ENCODE measurements around the gene HHIP. TPM values are rescaled to one million over a fixed set of nuclear protein-coding genes. Genes with fewer than 3 reads are reported as not detected.

Gene HHIP
- total RNA-seq, 5 donors from 2014 or later (not counting 1 experiment from before 2014, with no cell fraction given) = 0.03 to 0.85 TPM; not detected in 3

GRCh38 chr4:144738649-144739048 lies 92.7 kb downstream of the HHIP start:
- Mint-ChIP-seq H3K9me3 (no peaks in the 10 kb centered on the region), H3K27me3 (no peaks in the 10 kb centered on the region), H3K36me3 (no peaks in the 10 kb centered on the region), H3K27ac (no peak overlapping the region), H3K4me1 (no peaks in the 10 kb centered on the region), H3K4me3 (no peak overlapping the region)
- Histone ChIP-seq H3K4me3 (ENCODE audit: control insufficient read depth in 1 of 2, extremely low read depth in 1 of 2, low read length in 1 of 2) (no peak overlapping the region), H3K9me3 (no peaks in the 10 kb centered on the region), H3K27me3 (replicated peaks in 1 of 2; ENCODE audit: control insufficient read depth in 2 of 2, extremely low read depth in 1 of 2, insufficient read depth in 2 of 2, low read length in 1 of 2) (no peaks in the 10 kb centered on the region), H3K4me1 (ENCODE audit: control insufficient read depth in 1 of 2, extremely low read depth in 1 of 2, insufficient read depth in 2 of 2, low read length in 2 of 2) (no peaks in the 10 kb centered on the region), H3K36me3 (ENCODE audit: control insufficient read depth in 2 of 2, extremely low read depth in 1 of 2, insufficient read depth in 1 of 2, low read length in 1 of 2) (no peaks in the 10 kb centered on the region), H3K27ac (ENCODE audit: low read length) (no peak overlapping the region)
- ATAC-seq (replicated peaks in 1 of 4) (no peak), DNase-seq (no peak)
- ChIA-PET CTCF (no interaction called here), POLR2A (no interaction called here)
- no CpG with 5 or more reads among the region's 3 CpGs for WGBS (ENCODE audit: insufficient coverage)

GRCh38 chr4:144739511-144740033 lies 93.6 kb downstream of the HHIP start:
- Mint-ChIP-seq H3K36me3 (no peaks in the 10 kb centered on the region), H3K9me3 (no peaks in the 10 kb centered on the region), H3K4me3 (no peak overlapping the region), H3K4me1 (no peaks in the 10 kb centered on the region), H3K27me3 (no peaks in the 10 kb centered on the region), H3K27ac (no peak overlapping the region)
- Histone ChIP-seq H3K4me3 (ENCODE audit: control insufficient read depth in 1 of 2, extremely low read depth in 1 of 2, low read length in 1 of 2) (no peak overlapping the region), H3K36me3 (ENCODE audit: control insufficient read depth in 2 of 2, extremely low read depth in 1 of 2, insufficient read depth in 1 of 2, low read length in 1 of 2) (no peaks in the 10 kb centered on the region), H3K9me3 (no peaks in the 10 kb centered on the region), H3K27me3 (replicated peaks in 1 of 2; ENCODE audit: control insufficient read depth in 2 of 2, extremely low read depth in 1 of 2, insufficient read depth in 2 of 2, low read length in 1 of 2) (no peaks in the 10 kb centered on the region), H3K4me1 (ENCODE audit: control insufficient read depth in 1 of 2, extremely low read depth in 1 of 2, insufficient read depth in 2 of 2, low read length in 2 of 2) (no peaks in the 10 kb centered on the region), H3K27ac (ENCODE audit: low read length) (no peak overlapping the region)
- ChIA-PET CTCF (no interaction called here), POLR2A (no interaction called here)
- no peak for DNase-seq
- ATAC-seq (replicated peaks in 1 of 4) = no peak

GRCh38 chr4:144740316-144740715 lies 94.4 kb downstream of the HHIP start:
- no peaks in the 10 kb centered on the region for H3K9me3 ChIP-seq
- ChIA-PET POLR2A (no interaction called here), CTCF (no interaction called here)
- no peaks in the 10 kb centered on the region for H3K4me1 ChIP-seq (ENCODE audit: control insufficient read depth in 1 of 2, extremely low read depth in 1 of 2, insufficient read depth in 2 of 2, low read length in 2 of 2)
- no peaks in the 10 kb centered on the region for H3K9me3 Mint-ChIP-seq
- H3K36me3 ChIP-seq (ENCODE audit: control insufficient read depth in 2 of 2, extremely low read depth in 1 of 2, insufficient read depth in 1 of 2, low read length in 1 of 2) = no peaks in the 10 kb centered on the region
- no peak overlapping the region for H3K27ac ChIP-seq (ENCODE audit: low read length)
- ATAC-seq (replicated peaks in 1 of 4) = no peak
- no peak overlapping the region for H3K27ac Mint-ChIP-seq
- H3K4me3 Mint-ChIP-seq = no peak overlapping the region
- no peaks in the 10 kb centered on the region for H3K36me3 Mint-ChIP-seq
- no peaks in the 10 kb centered on the region for H3K27me3 Mint-ChIP-seq
- WGBS (ENCODE audit: insufficient coverage) = no CpG with 5 or more reads among the region's 1 CpG
- no peak for DNase-seq
- no peaks in the 10 kb centered on the region for H3K4me1 Mint-ChIP-seq
- no peaks in the 10 kb centered on the region for H3K27me3 ChIP-seq (replicated peaks in 1 of 2; ENCODE audit: control insufficient read depth in 2 of 2, extremely low read depth in 1 of 2, insufficient read depth in 2 of 2, low read length in 1 of 2)
- H3K4me3 ChIP-seq (ENCODE audit: control insufficient read depth in 1 of 2, extremely low read depth in 1 of 2, low read length in 1 of 2) = no peak overlapping the region

- Histone ChIP-seq H3K27me3 (replicated peaks in 1 of 2; ENCODE audit: control insufficient read depth in 2 of 2, extremely low read depth in 1 of 2, insufficient read depth in 2 of 2, low read length in 1 of 2) (no peaks in the 10 kb centered on the region), H3K9me3 (no peaks in the 10 kb centered on the region), H3K4me1 (ENCODE audit: control insufficient read depth in 1 of 2, extremely low read depth in 1 of 2, insufficient read depth in 2 of 2, low read length in 2 of 2) (no peaks in the 10 kb centered on the region), H3K4me3 (ENCODE audit: control insufficient read depth in 1 of 2, extremely low read depth in 1 of 2, low read length in 1 of 2) (no peak overlapping the region), H3K27ac (ENCODE audit: low read length) (no peak overlapping the region), H3K36me3 (ENCODE audit: control insufficient read depth in 2 of 2, extremely low read depth in 1 of 2, insufficient read depth in 1 of 2, low read length in 1 of 2) (no peaks in the 10 kb centered on the region)
- Mint-ChIP-seq H3K4me1 (no peaks in the 10 kb centered on the region), H3K36me3 (no peaks in the 10 kb centered on the region), H3K27ac (no peak overlapping the region), H3K9me3 (peaks cover 0 to 5% (median 2%) of the 10 kb centered on the region in 3 donors), H3K27me3 (no peaks in the 10 kb centered on the region), H3K4me3 (no peak overlapping the region)
- ATAC-seq (replicated peaks in 1 of 4) (no peak), DNase-seq (no peak)
- ChIA-PET POLR2A (no interaction called here), CTCF (no interaction called here)
- 80% methylated on average over 1 of the region's 4 CpGs for WGBS (ENCODE audit: insufficient coverage)
These were observed 103.0 kb downstream of the HHIP start for GRCh38 chr4:144748814-144749555.

- no peak overlapping the region for H3K4me3 Mint-ChIP-seq
- no peak overlapping the region for H3K27ac ChIP-seq (ENCODE audit: low read length)
- H3K27me3 ChIP-seq (replicated peaks in 1 of 2; ENCODE audit: control insufficient read depth in 2 of 2, extremely low read depth in 1 of 2, insufficient read depth in 2 of 2, low read length in 1 of 2) = no peaks in the 10 kb centered on the region
- ChIA-PET CTCF (no interaction called here), POLR2A (no interaction called here)
- H3K27ac Mint-ChIP-seq = no peak overlapping the region
- no peaks in the 10 kb centered on the region for H3K27me3 Mint-ChIP-seq
- no peak for DNase-seq
- no peak for ATAC-seq (replicated peaks in 1 of 4)
- peaks cover 0 to 5% (median 2%) of the 10 kb centered on the region in 3 donors for H3K9me3 Mint-ChIP-seq
- no peaks in the 10 kb centered on the region for H3K36me3 Mint-ChIP-seq
- no peaks in the 10 kb centered on the region for H3K9me3 ChIP-seq
- no peaks in the 10 kb centered on the region for H3K4me1 Mint-ChIP-seq
- no CpG with 5 or more reads among the region's 2 CpGs for WGBS (ENCODE audit: insufficient coverage)
- H3K4me3 ChIP-seq (ENCODE audit: control insufficient read depth in 1 of 2, extremely low read depth in 1 of 2, low read length in 1 of 2) = no peak overlapping the region
- no peaks in the 10 kb centered on the region for H3K36me3 ChIP-seq (ENCODE audit: control insufficient read depth in 2 of 2, extremely low read depth in 1 of 2, insufficient read depth in 1 of 2, low read length in 1 of 2)
- H3K4me1 ChIP-seq (ENCODE audit: control insufficient read depth in 1 of 2, extremely low read depth in 1 of 2, insufficient read depth in 2 of 2, low read length in 2 of 2) = no peaks in the 10 kb centered on the region
These were observed 104.4 kb downstream of the HHIP start for GRCh38 chr4:144750348-144750747.

- no peak overlapping the region for H3K27ac Mint-ChIP-seq
These were observed 108.8 kb downstream of the HHIP start for GRCh38 chr4:144754562-144755410.

More at GRCh38 chr4:144754562-144755410, 108.8 kb downstream of the HHIP start:
- Mint-ChIP-seq H3K4me1 (no peaks in the 10 kb centered on the region), H3K27me3 (no peaks in the 10 kb centered on the region), H3K4me3 (no peak overlapping the region), H3K36me3 (no peaks in the 10 kb centered on the region), H3K9me3 (peaks cover 0 to 6% (median 3%) of the 10 kb centered on the region in 3 donors)
- DNase-seq (no peak), ATAC-seq (replicated peaks in 1 of 4) (no peak)
- Histone ChIP-seq H3K27me3 (replicated peaks in 1 of 2; ENCODE audit: control insufficient read depth in 2 of 2, extremely low read depth in 1 of 2, insufficient read depth in 2 of 2, low read length in 1 of 2) (no peaks in the 10 kb centered on the region), H3K4me1 (ENCODE audit: control insufficient read depth in 1 of 2, extremely low read depth in 1 of 2, insufficient read depth in 2 of 2, low read length in 2 of 2) (no peaks in the 10 kb centered on the region), H3K27ac (ENCODE audit: low read length) (no peak overlapping the region), H3K9me3 (no peaks in the 10 kb centered on the region), H3K36me3 (ENCODE audit: control insufficient read depth in 2 of 2, extremely low read depth in 1 of 2, insufficient read depth in 1 of 2, low read length in 1 of 2) (no peaks in the 10 kb centered on the region), H3K4me3 (ENCODE audit: control insufficient read depth in 1 of 2, extremely low read depth in 1 of 2, low read length in 1 of 2) (no peak overlapping the region)
- no CpG with 5 or more reads among the region's 3 CpGs for WGBS (ENCODE audit: insufficient coverage)
- CTCF ChIA-PET = no interaction called here
- POLR2A ChIA-PET = no interaction called here

All from T-cell (primary cell).